Ovary (tissue), 3 donors: Measurements from ENCODE around the gene RAPGEF6.

Experiments
- CTCF ChIP-seq, 3 donors: fragments of 450-650 bp in 2 of 3; fragments of 200-600 bp in 1 of 3; IDR thresholded peaks; one replicate each; pipeline versions ENCODE4 v1.5.1 to v1.8.0; 2016 to 2022; ENCODE audit warnings: antibody characterized with exemption in 3 of 3, mild to moderate bottlenecking in 1 of 3
- POLR2A ChIP-seq: fragments of 450-650 bp; IDR thresholded peaks from one replicate; pipeline ENCODE4 v1.6.1; 2017; ENCODE audit warnings: antibody characterized with exemption, mild to moderate bottlenecking, moderate library complexity
- donor health status: DM: no; HTN: no; CAD: no.

DNA sequence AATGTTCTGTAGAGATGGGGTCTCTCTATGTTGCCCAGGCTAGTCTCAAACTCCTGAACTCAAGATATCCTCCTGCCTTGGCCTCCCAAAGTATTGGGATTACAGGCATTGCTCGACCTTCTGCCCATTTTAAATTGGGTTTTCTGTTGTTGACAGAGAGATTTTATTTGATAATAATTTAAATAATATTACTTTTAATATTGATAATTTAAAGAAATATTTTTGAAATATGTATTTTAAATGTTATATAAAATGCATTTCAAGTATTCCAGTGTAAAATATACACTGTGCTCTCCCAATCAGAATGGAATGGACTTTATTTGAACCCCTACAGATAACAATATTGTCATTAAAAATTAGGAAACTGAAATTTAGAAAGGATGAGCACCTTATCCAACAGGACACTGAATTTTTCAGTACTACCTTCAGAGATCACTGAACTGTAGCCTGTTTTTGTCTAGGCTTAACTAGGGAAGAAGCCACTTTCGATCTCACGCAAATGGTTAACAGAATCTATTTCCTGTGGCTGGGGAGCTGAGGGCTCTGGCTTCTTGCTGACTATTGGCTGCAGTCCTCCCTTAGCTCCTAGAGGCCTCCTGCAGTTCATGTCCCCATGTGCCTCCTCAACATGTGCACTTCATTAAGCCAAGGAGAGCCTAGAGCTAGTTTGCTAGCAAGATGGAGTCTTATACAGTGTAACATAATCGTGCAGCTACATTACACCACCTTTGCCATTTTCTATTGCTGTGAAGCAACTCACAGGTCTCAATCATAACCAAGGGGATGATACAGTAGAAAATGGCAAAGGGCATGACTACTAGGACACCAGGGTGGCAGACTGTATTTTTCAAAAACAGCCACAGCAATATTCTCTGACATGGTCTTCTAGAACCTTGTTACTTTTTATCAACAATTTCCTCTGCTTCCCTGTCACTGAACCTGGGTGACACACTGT is 221.1 kb downstream of the RAPGEF6 start:
- no peak for TF ChIP-seq POLR2A
- no peak for TF ChIP-seq CTCF (IDR thresholded peaks at IDR 0.05)
